GM21381 (cell line): Measurements from ENCODE around the gene ARHGEF40.

Experiments
- ATAC-seq: cut with Tn5 transposase; IDR thresholded peaks from one replicate; pipeline ENCODE4 v1.9.1; 2021; ENCODE audit warnings: mild to moderate bottlenecking, moderate library complexity; ENCODE audit not compliant: unreplicated experiment

The ARHGEF40 gene

GRCh38 chr14:21096438-21096837, 26.3 kb downstream of the ARHGEF40 start:
- no peak for ATAC-seq

GRCh38 chr14:21096978-21097635, 27.0 kb downstream of the ARHGEF40 start:
- ATAC-seq: no peak

DNA sequence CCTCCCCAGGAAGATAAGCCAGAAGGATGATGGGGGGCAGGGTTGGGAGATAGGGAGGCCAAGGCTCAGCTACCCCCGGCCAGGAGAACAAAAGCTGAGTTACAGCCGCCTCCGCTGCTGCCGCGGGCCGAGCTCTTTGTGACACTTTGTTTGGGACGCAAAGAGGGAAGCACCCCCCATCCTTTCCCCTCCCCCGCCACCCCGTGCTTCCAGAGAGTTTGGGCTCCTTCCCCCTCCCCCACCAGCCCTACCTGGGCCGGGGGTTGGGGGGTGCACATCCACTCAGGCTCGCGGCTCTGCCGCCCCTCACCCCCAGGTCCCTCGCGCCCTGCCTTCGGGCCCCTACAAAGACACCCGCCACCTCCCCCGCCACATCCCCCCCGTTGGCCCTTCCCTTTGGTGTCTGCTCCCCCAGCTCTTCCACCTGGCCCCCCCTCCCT, 27.6 kb downstream of the ARHGEF40 start:
- ATAC-seq: no peak

- ATAC-seq: no peak
Measured at GRCh38 chr14:21098076-21098891, 28.2 kb downstream of the ARHGEF40 start, which contains the start of gene ZNF219. TSS of gene ZNF219 (minus strand) at chr14:21098655. CDS start at chr14:21093591, 5,064 bp downstream.

GRCh38 chr14:21098892-21099595, 28.9 kb downstream of the ARHGEF40 start:
- ATAC-seq: no peak

DNA sequence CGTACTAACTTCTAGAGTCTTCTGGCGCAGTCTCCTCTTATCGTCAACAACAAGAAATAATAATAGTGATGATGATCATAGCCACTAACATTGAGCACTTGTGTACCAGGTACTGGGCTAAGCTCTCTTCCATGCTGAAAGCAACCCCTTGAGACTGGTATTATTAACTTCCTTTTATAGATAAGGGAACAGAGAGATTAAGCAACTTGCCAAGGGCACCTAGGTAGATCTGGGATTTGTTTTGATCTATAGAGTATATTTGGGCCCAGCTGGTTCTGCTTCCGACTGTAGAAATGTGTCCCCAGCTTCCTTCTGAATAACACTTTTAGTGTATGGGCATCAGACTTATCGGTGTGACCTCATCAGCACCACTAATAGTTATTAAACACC, 29.5 kb downstream of the ARHGEF40 start:
- no peak for ATAC-seq

GRCh38 chr14:21100931-21101330, 30.8 kb downstream of the ARHGEF40 start, which contains the start of gene TMEM253:
TSS of gene TMEM253 (plus strand) at chr14:21101066. CDS start at chr14:21101344, 278 bp downstream.
- no peak for ATAC-seq

- ATAC-seq: no peak
Measured at GRCh38 chr14:21101802-21102413, 31.8 kb downstream of the ARHGEF40 start.

DNA sequence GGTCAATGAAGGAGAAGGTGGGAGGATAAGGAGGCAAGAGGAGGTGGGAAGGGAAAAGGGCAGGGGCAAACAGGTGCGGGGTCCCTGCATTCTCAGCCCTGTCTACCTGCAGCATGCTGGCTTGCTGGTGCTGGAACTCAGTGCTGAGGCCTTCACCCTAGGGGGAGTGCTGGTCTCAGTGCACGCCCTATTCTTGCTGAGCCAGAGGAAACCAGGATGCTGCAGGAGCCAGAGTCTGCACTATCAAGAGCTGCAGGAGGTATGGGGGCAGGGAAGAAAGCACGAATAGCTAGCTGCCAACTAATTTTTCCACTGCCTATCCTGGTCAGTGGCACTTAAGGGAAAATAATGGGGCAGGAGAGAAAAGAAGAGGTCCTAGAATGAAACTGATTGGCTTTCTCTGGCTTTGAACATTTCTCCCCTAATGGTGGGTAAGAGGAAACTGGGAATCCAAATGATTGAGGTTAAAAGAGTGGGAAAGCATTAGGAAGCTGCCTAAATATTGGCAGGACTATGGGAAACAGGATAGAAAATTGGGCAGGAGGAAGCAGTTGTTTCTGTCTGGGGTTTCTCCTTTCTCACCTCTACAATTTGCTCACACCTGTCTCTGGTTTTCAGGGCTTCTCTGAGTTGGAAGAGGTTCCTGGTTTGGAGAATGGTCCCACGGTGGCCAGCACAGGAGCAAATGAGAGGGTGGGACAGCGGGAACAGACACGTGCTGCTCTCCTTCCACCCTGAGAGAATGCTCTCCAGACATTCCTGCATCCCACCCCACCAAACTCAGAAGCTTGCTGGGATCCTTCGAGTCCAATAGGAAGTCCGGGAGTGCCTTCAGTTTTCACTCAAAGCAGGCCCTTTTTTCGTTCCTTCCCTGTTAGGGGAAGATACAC, 32.7 kb downstream of the ARHGEF40 start:
- no peak for ATAC-seq

- ATAC-seq: no peak
Measured at GRCh38 chr14:21103411-21103709, 33.3 kb downstream of the ARHGEF40 start.

- peak; percentile 84 for ATAC-seq
Measured at GRCh38 chr14:21103710-21104447, 33.8 kb downstream of the ARHGEF40 start.

DNA sequence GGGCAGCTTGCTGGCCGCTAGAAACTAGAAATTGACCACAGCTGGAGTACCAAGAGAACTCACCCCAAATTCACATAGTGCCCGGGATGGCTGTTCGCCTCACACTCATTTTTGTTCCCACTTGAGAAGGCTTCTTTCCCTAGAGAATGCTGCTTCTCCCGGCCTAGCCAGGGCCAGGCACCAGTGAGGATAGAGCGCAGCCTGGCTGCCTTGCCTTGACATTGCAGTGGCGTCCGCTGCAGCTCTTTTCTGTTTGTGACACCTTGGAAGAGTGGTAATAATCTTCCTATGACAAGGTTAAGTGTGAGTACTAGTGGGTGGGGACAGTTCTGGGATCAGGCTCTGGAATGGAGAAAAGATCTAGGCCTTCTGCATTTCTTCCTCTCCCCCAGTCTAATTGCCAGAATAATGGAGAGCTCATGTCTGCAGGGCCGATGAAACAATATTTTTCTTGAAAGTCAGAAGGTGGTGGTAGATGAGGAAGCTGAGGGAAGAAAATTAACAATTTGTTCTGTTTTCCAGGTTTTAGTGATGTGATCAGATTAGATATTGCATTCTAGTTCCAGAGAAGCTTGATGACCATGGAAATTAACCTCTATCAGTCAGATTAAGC, 34.5 kb downstream of the ARHGEF40 start:
- peak; percentile 38 for ATAC-seq

GRCh38 chr14:21105095-21105494, 35.0 kb downstream of the ARHGEF40 start:
- ATAC-seq: no peak

DNA sequence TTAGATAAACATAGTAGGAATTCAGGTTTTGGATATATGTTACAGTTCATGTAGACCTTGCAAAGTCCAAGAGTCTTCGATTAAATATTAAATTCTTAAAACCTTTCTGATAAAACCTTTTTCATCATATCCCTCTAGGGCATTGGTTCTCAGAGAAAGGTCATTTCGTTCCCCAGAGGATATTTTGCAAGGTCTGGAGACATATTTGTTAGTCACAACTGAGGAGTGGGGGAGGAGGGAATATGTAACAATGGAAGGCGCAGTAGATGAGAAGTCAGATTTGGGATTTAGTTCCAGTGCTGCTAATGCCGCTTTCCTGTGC, 36.0 kb downstream of the ARHGEF40 start:
- no peak for ATAC-seq

DNA sequence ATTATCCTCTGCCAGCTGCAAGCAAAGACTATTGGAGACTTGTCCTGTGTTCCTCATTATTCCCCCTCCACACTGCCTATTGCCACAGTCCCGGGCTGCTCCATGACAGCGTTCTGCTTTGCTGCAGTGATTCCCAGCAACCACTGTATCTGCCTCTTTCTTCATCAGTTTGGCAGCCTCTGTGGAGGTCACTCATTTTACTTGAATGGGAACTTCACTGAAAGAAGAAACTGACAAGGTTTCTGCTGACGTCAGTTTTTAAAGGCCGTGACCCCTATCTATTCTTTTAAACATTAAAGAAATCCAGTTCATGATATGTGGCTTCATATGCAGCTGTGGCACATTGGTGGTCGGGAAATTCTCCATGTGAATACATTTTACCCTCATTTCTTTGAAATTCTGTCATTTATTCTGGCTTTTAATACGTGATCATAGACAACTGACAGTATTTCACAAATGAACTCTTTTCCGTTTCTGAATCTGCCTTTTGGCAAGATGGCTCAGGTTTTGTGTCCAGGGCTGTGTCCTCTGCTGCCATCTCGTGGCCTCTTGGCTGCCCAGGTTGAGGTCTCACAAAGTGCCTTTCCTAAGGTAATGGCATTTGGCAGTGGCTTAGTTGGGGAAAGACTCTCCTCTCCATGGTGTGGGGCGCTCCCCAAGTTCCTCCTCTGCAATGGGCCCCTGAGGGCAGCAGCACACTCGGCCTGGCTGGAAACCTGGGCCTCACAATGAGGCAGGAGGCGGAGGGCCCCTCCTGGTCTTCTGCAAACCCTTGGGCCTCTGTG, 36.6 kb downstream of the ARHGEF40 start:
- ATAC-seq: no peak

- no peak for ATAC-seq
Measured at GRCh38 chr14:21107283-21107800, 37.2 kb downstream of the ARHGEF40 start.

DNA sequence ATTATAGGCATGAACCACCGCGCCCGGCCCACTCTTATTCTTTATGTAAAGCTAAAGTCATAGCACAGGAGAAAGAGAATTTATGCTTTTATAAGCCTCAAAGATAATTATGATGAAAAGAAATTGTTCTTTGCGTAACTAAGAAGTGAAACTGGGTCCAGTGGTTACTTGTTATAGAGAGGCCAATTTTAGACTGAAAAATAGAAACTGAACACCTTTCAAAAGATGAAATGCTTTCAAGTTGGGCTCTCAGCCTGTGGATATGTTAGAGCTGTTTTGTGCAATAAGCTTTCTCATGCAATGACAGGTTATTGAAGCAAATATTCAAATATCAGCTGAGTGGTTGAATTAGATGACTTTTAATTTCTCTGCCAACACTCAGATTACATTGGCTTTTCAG, 38.7 kb downstream of the ARHGEF40 start:
- no peak for ATAC-seq
